ENCODE results near the gene CHD2. TPM values are rescaled to one million over a fixed set of nuclear protein-coding genes. Genes with fewer than 3 reads are reported as not detected.
"Not testable (repeated sequence)": the region's sequence is repeated elsewhere in the genome, so short reads cannot be mapped to it uniquely, and the experiment has no call there.

Gene CHD2
- total RNA-seq, 4 donors from 2014 or later = 26.9 to 55.5 (median 33.7) TPM

- intact Hi-C loops (cut with DNase I; ENCODE audit: low total_unique reads) = loop anchor here (5.0 kb wide), 1 partner anchor 1208 kb away; no protein-coding TSS in a partner anchor
- peaks cover 86 to 90% of the 10 kb centered on the region in 2 donors for H3K4me1 ChIP-seq
- DNase-seq (no peak), ATAC-seq (peak in 1 of 2 donors; percentile 18)
- no peaks in the 10 kb centered on the region for H3K9me3 ChIP-seq
- peak overlapping the region in 1 of 4 donors; percentile 10 for H3K4me3 ChIP-seq
- no peak for TF ChIP-seq CTCF (IDR thresholded peaks at IDR 0.05 in 4 of 5, conservative IDR thresholded peaks at IDR 0.05 in 1 of 5)
- TF ChIP-seq POLR2A (IDR thresholded peaks at IDR 0.05) = no peak
- in situ Hi-C loops (cut with MboI; ENCODE audit: low sequenced_read_pairs in 4 of 4) = loop anchor here in 3 of 4 donors (5.0 to 10.0 kb wide), 2 partner anchors 100 to 112 kb away; no protein-coding TSS in a partner anchor
- H3K36me3 ChIP-seq = peaks cover 0 to 3% of the 10 kb centered on the region in 2 donors
- peak overlapping the region; percentile 91 to 97 (median 96) for H3K27ac ChIP-seq
- no peaks in the 10 kb centered on the region for H3K27me3 ChIP-seq
Measured at GRCh38 chr15:92914768-92915221, 14.7 kb downstream of the CHD2 start.

DNA sequence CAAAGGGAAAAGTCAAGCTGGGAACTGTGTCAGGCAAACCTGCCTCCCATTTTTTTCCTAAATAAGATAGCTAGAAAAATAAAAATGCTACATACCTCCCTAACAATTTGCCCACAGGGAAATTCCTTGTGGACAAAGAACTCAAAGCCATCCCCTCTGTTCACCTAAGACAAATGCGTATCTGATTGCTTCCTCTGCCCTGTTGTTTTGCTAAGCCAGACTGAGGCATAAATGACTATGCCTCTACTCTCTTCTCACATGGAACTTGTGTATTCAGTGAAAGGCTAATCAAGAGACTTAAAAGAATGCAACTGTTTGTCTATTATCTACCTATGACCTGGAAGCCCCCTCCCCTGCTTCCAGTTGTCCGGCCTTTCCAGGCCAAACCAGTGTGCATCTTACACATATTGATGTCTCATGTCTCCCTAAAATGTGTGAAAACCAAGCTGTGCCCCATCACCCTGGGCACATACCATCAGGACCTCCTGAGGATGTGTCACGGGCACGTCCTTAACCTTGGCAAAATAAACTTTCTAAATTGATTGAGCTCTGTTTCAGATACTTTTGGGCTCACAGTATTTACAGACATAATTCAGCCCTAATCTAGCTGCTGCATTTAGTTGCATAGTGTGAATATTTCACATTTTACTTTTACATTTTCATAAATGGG lies 15.8 kb downstream of the CHD2 start:
- no peak for DNase-seq
- intact Hi-C loops (cut with DNase I; ENCODE audit: low total_unique reads) (loop anchor here (5.0 kb wide), 1 partner anchor 1206 kb away; no protein-coding TSS in a partner anchor), in situ Hi-C loops (cut with MboI; ENCODE audit: low sequenced_read_pairs in 4 of 4) (loop anchor here in 1 of 4 donors (10.0 kb wide), 1 partner anchor 101 kb away; no protein-coding TSS in a partner anchor)
- Histone ChIP-seq H3K9me3 (no peaks in the 10 kb centered on the region), H3K27ac (peak overlapping the region; percentile 91 to 97 (median 96)), H3K36me3 (peaks cover 0 to 3% of the 10 kb centered on the region in 2 donors), H3K27me3 (no peaks in the 10 kb centered on the region), H3K4me1 (peaks cover 85 to 91% of the 10 kb centered on the region in 2 donors), H3K4me3 (no peak overlapping the region)
- no peak for TF ChIP-seq CTCF (IDR thresholded peaks at IDR 0.05 in 4 of 5, conservative IDR thresholded peaks at IDR 0.05 in 1 of 5)
- no peak for TF ChIP-seq POLR2A (IDR thresholded peaks at IDR 0.05)
- no peak for ATAC-seq

DNA sequence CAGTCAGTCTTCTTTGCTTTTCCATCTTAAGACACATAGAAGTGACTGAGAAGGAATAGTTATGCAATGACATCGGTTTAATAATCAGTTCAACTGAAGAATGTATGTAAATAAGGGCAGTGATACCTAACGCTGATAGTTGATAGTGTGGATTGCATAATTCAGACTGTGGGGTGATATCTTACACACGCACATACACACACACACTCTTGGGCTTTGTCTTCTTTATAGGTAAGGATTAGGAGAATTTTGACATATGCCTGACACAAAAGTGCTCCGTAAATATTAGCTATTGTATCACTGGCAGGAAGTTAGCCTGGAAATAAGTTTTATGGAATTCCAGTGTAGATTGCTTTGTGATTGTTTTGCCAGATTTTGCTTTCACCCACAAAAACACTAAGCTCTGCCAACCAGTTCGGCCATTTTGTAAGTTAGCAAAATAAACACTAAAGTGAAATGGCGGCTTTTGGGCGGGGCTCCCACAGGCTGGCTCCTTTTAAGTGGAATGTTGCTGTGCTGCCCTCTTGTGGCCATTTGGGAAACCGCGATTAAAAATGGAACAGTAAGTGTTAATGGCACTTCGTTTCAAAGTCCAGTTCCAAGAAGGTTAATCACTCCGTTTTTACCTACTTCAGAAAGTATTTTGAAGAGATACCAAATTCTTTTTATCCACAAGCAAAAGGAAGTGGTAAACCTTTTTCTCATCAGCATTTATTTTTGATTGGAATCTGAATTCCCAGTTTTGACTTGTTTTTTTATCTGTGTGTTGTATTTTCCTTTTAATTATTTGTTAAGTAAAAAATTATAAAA lies 17.7 kb downstream of the CHD2 start:
- intact Hi-C loops (cut with DNase I; ENCODE audit: low total_unique reads) = loop anchor here (1.0 to 5.0 kb wide), 3 partner anchors 36 to 1204 kb away; no protein-coding TSS in a partner anchor
- Histone ChIP-seq H3K9me3 (no peaks in the 10 kb centered on the region), H3K36me3 (no peaks in the 10 kb centered on the region), H3K4me3 (peak overlapping the region; percentile 3 to 21 (median 12)), H3K27me3 (no peaks in the 10 kb centered on the region), H3K4me1 (peaks cover 86 to 91% of the 10 kb centered on the region in 2 donors), H3K27ac (peak overlapping the region; percentile 91 to 97 (median 96))
- DNase-seq (peak; percentile 87 to 94), ATAC-seq (peak; percentile 57 to 64)
- in situ Hi-C loops (cut with MboI; ENCODE audit: low sequenced_read_pairs in 4 of 4) = loop anchor here in 1 of 4 donors (10.0 kb wide), 1 partner anchor 103 kb away; no protein-coding TSS in a partner anchor
- TF ChIP-seq CTCF (IDR thresholded peaks at IDR 0.05 in 4 of 5, conservative IDR thresholded peaks at IDR 0.05 in 1 of 5) (peak; percentile 88 to 98 (median 95)), POLR2A (IDR thresholded peaks at IDR 0.05) (no peak)

- not testable (repeated sequence) for H3K4me3 ChIP-seq, H3K27me3 ChIP-seq, ATAC-seq, DNase-seq, H3K9me3 ChIP-seq, H3K36me3 ChIP-seq
- Histone ChIP-seq H3K4me1 (peaks cover 88 to 89% of the 10 kb centered on the region in 2 donors), H3K27ac (peak overlapping the region; percentile 91 to 97 (median 96))
- intact Hi-C loops (cut with DNase I; ENCODE audit: low total_unique reads) (loop anchor here (1.0 to 5.0 kb wide), 3 partner anchors 37 to 1203 kb away; no protein-coding TSS in a partner anchor), in situ Hi-C loops (cut with MboI; ENCODE audit: low sequenced_read_pairs in 4 of 4) (loop anchor here in 1 of 4 donors (10.0 kb wide), 1 partner anchor 104 kb away; no protein-coding TSS in a partner anchor)
Measured at GRCh38 chr15:92918881-92919280, 18.8 kb downstream of the CHD2 start.
